GM23338 (cell line): ENCODE measurements around the gene DAO.

Source experiments
- CREB1 ChIP-seq: fragments of 250-450 bp; sonication (Bioruptor Pico); IDR thresholded peaks from 2 replicates; pipeline ENCODE4 v1.5.0; 2020; ENCODE audit warnings: low read depth, mild to moderate bottlenecking, moderate library complexity
- ETS1 ChIP-seq: IDR thresholded peaks from 2 replicates; pipeline ENCODE4 v1.6.1; 2016; ENCODE audit warnings: antibody characterized with exemption
- EZH2 ChIP-seq: fragments of 200-600 bp; sonication (generic); IDR thresholded peaks from one replicate; pipeline ENCODE4 v1.8.0; 2017; ENCODE audit warnings: antibody characterized with exemption, mild to moderate bottlenecking, low read depth; ENCODE audit not compliant: unreplicated experiment
- JUNB ChIP-seq: IDR thresholded peaks from one replicate; pipeline ENCODE4 v1.6.1; 2016; ENCODE audit warnings: antibody characterized with exemption; ENCODE audit not compliant: unreplicated experiment
- NANOG ChIP-seq: IDR thresholded peaks from 2 replicates; pipeline ENCODE4 v1.6.1; 2016; ENCODE audit warnings: antibody characterized with exemption, borderline replicate concordance
- POLR2AphosphoS5 ChIP-seq: IDR thresholded peaks from 2 replicates; pipeline ENCODE4 v1.6.1; 2016; ENCODE audit warnings: antibody characterized with exemption, low read depth
- REST ChIP-seq: IDR thresholded peaks from one replicate; pipeline ENCODE4 v1.6.1; 2018; ENCODE audit warnings: antibody characterized with exemption; ENCODE audit not compliant: unreplicated experiment
- ZNF114 ChIP-seq: fragments of 250-450 bp; sonication (Bioruptor Pico); IDR thresholded peaks from 2 replicates; pipeline ENCODE4 v1.5.0; 2020; ENCODE audit warnings: mild to moderate bottlenecking, moderate library complexity
- ZNF331 ChIP-seq: fragments of 250-450 bp; sonication (Bioruptor Pico); IDR thresholded peaks from 2 replicates; pipeline ENCODE4 v1.5.0; 2020; ENCODE audit warnings: low read depth, mild to moderate bottlenecking, moderate library complexity
- TF ChIP-seq, protein P1 (sequence below), 2 experiments: fragments of 200-600 bp in 1 of 2; sonication (generic) in 1 of 2; conservative IDR thresholded peaks; 2 replicates each; pipeline versions ENCODE4 v1.5.1 to v1.6.1; 2016 to 2017; ENCODE audit warnings: antibody characterized with exemption in 2 of 2, low read depth in 2 of 2, mild to moderate bottlenecking in 2 of 2, moderate library complexity in 1 of 2

DNA sequence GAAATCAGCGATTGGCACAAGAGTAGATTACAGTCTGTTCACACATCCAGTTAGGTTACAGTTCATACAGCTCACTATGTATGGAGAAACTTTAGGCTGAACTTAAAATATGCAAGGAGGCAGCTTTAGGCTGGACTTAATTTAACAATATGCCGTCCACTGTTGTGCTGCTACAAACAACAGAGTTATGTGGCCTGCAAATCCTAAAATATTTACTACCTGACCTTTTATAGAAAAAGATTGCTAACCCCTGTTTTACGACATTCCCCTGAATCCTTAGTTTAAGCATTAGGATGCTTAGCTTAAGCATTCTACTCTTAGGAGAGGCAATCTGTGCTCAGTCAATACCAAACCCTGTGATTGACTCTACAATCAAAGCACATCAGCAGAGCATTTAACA, 50.9 kb downstream of the DAO start:
- TF ChIP-seq EZH2: no peak
- TF ChIP-seq, protein P1, sequence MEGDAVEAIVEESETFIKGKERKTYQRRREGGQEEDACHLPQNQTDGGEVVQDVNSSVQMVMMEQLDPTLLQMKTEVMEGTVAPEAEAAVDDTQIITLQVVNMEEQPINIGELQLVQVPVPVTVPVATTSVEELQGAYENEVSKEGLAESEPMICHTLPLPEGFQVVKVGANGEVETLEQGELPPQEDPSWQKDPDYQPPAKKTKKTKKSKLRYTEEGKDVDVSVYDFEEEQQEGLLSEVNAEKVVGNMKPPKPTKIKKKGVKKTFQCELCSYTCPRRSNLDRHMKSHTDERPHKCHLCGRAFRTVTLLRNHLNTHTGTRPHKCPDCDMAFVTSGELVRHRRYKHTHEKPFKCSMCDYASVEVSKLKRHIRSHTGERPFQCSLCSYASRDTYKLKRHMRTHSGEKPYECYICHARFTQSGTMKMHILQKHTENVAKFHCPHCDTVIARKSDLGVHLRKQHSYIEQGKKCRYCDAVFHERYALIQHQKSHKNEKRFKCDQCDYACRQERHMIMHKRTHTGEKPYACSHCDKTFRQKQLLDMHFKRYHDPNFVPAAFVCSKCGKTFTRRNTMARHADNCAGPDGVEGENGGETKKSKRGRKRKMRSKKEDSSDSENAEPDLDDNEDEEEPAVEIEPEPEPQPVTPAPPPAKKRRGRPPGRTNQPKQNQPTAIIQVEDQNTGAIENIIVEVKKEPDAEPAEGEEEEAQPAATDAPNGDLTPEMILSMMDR (conservative IDR thresholded peaks at IDR 0.05; ENCODE audit: low read depth in 2 of 2): no peak
- no peak for TF ChIP-seq REST
- no peak for TF ChIP-seq NANOG
- TF ChIP-seq POLR2AphosphoS5: no peak
- TF ChIP-seq ZNF331 (CRISPR knock-in tag): no peak
- no peak for TF ChIP-seq ETS1
- no peak for TF ChIP-seq CREB1
- no peak for TF ChIP-seq JUNB
- TF ChIP-seq ZNF114 (CRISPR knock-in tag): no peak
